Measurements from ENCODE around the gene POLA1.

GRCh38 chrX:24990535-24990934 lies 296.8 kb downstream of the POLA1 start:
- TF ChIP-seq CTCF (IDR thresholded peaks at IDR 0.05; ENCODE audit: poor library complexity) (no peak), EZH2 (IDR thresholded peaks at IDR 0.05; ENCODE audit: borderline replicate concordance) (no peak)

All from hepatocyte (in vitro differentiated cells).